WTC11 (cell line): ENCODE data around the gene CNNM3. TPM values are rescaled to one million over a fixed set of nuclear protein-coding genes. Genes with fewer than 3 reads are reported as not detected.

Experiments
- ATAC-seq: fragments of 200-7000 bp; cut with Tn5 transposase; 2 replicates; pipeline ENCODE4 v1.10.0; 2021; ENCODE audit warnings: mild to moderate bottlenecking, moderate library complexity
- CTCF ChIA-PET: fragments of 300-600 bp; sonication (Branson Sonifier 250); formaldehyde crosslinking; loops from one replicate; lab custom pipeline; 2021; ENCODE audit warnings: antibody characterized with exemption; lab: Charles Lee
- POLR2A ChIA-PET: fragments of 350-600 bp; sonication (Branson Sonifier 250); formaldehyde crosslinking; loops from one replicate; lab custom pipeline; 2021; ENCODE audit warnings: antibody characterized with exemption; lab: Charles Lee
- DNase-seq: peaks from one replicate; pipeline ENCODE4 v3.0.0; 2021; ENCODE audit warnings: low spot score
- H3K27ac Mint-ChIP-seq: 2 replicates; pipeline ENCODE4 v1.8.0; 2021; ENCODE audit warnings: mixed read lengths
- H3K27me3 Mint-ChIP-seq: 2 replicates; pipeline ENCODE4 v1.8.0; 2021; ENCODE audit warnings: low read depth, mild to moderate bottlenecking, moderate library complexity, mixed read lengths
- H3K36me3 Mint-ChIP-seq: 2 replicates; pipeline ENCODE4 v1.8.0; 2021; ENCODE audit warnings: mixed read lengths
- H3K4me1 Mint-ChIP-seq: 2 replicates; pipeline ENCODE4 v1.8.0; 2022; ENCODE audit warnings: mixed read lengths
- H3K4me3 Mint-ChIP-seq: 2 replicates; pipeline ENCODE4 v1.8.0; 2021; ENCODE audit warnings: mild to moderate bottlenecking, moderate library complexity, mixed read lengths
- H3K9me3 Mint-ChIP-seq: 2 replicates; pipeline ENCODE4 v1.8.0; 2021; ENCODE audit warnings: mixed read lengths
- ATF1 ChIP-seq: sonication (generic); formaldehyde crosslinking; IDR thresholded peaks from 2 replicates; pipeline ENCODE4 v1.8.1; 2023; ENCODE audit warnings: mild to moderate bottlenecking, moderate library complexity, missing genetic modification reagents
- CREM ChIP-seq: sonication (generic); formaldehyde crosslinking; IDR thresholded peaks from 2 replicates; pipeline ENCODE4 v1.8.1; 2022; ENCODE audit warnings: mild to moderate bottlenecking, missing genetic modification reagents, moderate library complexity
- ESRRA ChIP-seq: sonication (generic); formaldehyde crosslinking; IDR thresholded peaks from 2 replicates; pipeline ENCODE4 v1.8.1; 2022; ENCODE audit warnings: mild to moderate bottlenecking, missing genetic modification reagents, borderline replicate concordance
- JAZF1 ChIP-seq: fragments of 250-450 bp; sonication (Bioruptor Pico); IDR thresholded peaks from 2 replicates; pipeline ENCODE4 v1.9.0; 2021; ENCODE audit warnings: moderate library complexity, mild to moderate bottlenecking, inconsistent platforms
- SMAD3 ChIP-seq: sonication (generic); formaldehyde crosslinking; IDR thresholded peaks from 2 replicates; pipeline ENCODE4 v1.8.0; 2022; ENCODE audit warnings: missing genetic modification reagents, mild to moderate bottlenecking, borderline replicate concordance
- SOX15 ChIP-seq: fragments of 250-450 bp; sonication (Bioruptor Pico); IDR thresholded peaks from 2 replicates; pipeline ENCODE4 v1.9.0; 2021; ENCODE audit warnings: mild to moderate bottlenecking
- SP1 ChIP-seq: sonication (generic); formaldehyde crosslinking; conservative IDR thresholded peaks from 2 replicates; pipeline ENCODE4 v1.8.1; 2022; ENCODE audit warnings: missing genetic modification reagents
- ZBTB21 ChIP-seq: sonication (generic); formaldehyde crosslinking; IDR thresholded peaks from 2 replicates; pipeline ENCODE4 v1.8.1; 2023; ENCODE audit warnings: mild to moderate bottlenecking, missing genetic modification reagents, borderline replicate concordance
- ZNF317 ChIP-seq: sonication (generic); formaldehyde crosslinking; IDR thresholded peaks from 2 replicates; pipeline ENCODE4 v1.8.1; 2023; ENCODE audit warnings: low read depth, mild to moderate bottlenecking, moderate library complexity, missing genetic modification reagents, borderline replicate concordance
- ZNF423 ChIP-seq: fragments of 250-450 bp; sonication (Bioruptor Pico); IDR thresholded peaks from 2 replicates; pipeline ENCODE4 v2.1.2; 2022; ENCODE audit warnings: mild to moderate bottlenecking, moderate library complexity
- total RNA-seq: library from RNA; stranded (reverse); gene quantifications from 3 replicates; pipeline ENCODE4 v1.2.3, GENCODE V29; 2021
- TF ChIP-seq, protein P1 (sequence below): fragments of 200-600 bp; IDR thresholded peaks from 2 replicates; pipeline ENCODE4 v1.8.0; 2022; ENCODE audit warnings: antibody characterized with exemption
- TF ChIP-seq, protein P2 (sequence below): sonication (generic); formaldehyde crosslinking; IDR thresholded peaks from 2 replicates; pipeline ENCODE4 v1.8.1; 2022; ENCODE audit warnings: low read depth, mild to moderate bottlenecking, moderate library complexity, missing genetic modification reagents, borderline replicate concordance
- TF ChIP-seq, protein P3 (sequence below): sonication (generic); formaldehyde crosslinking; IDR thresholded peaks from 2 replicates; pipeline ENCODE4 v1.8.1; 2022; ENCODE audit warnings: mild to moderate bottlenecking, missing genetic modification reagents, moderate library complexity, borderline replicate concordance
- TF ChIP-seq, protein P4 (sequence below): sonication (generic); formaldehyde crosslinking; IDR thresholded peaks from 2 replicates; pipeline ENCODE4 v1.8.1; 2023; ENCODE audit warnings: mild to moderate bottlenecking, moderate library complexity, missing genetic modification reagents
- TF ChIP-seq, protein P5 (sequence below): sonication (generic); formaldehyde crosslinking; IDR thresholded peaks from 2 replicates; pipeline ENCODE4 v1.8.1; 2023; ENCODE audit warnings: mild to moderate bottlenecking, missing genetic modification reagents
- TF ChIP-seq, protein P6 (sequence below): sonication (generic); formaldehyde crosslinking; IDR thresholded peaks from 2 replicates; pipeline ENCODE4 v1.8.0; 2022; ENCODE audit warnings: mild to moderate bottlenecking, missing genetic modification reagents
- TF ChIP-seq, protein P7 (sequence below): sonication (generic); formaldehyde crosslinking; IDR thresholded peaks from 2 replicates; pipeline ENCODE4 v1.8.0; 2022; ENCODE audit warnings: mild to moderate bottlenecking, missing genetic modification reagents
- TF ChIP-seq, protein P8 (sequence below): fragments of 250-450 bp; sonication (Bioruptor Pico); IDR thresholded peaks from 2 replicates; pipeline ENCODE4 v1.9.0; 2021; ENCODE audit warnings: mild to moderate bottlenecking, borderline replicate concordance

The CNNM3 gene
- total RNA-seq, 1 experiment from 2014 or later, result 34.9 TPM

DNA sequence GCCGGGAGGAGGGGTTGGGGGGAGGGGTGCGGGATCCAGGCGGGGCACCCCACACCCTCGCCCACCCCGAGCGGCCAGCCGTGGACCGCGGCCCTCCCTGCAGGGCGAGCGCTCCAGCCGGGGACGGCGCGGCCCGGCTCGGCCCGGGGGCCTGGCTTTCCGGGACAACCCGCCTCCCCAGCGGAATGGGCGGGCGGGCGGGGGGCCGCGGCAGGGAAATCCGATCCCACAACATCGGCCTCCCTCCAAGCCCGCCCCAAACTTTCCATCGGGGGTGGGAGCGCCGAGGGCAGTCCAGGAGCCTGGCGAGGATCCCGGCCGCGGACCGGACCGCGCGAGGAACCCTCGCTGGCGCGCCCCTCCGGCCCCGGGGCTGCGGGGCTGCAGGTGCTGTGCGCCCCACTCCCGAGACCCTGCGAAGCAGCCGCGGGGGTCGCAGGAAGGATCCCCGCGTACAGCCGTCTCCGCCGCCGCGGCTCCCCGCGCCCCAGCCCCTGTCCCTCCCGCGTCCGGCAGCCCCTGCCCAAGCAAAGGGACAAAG, 53.3 kb downstream of the CNNM3 start (continued):
- TF ChIP-seq, protein P1, sequence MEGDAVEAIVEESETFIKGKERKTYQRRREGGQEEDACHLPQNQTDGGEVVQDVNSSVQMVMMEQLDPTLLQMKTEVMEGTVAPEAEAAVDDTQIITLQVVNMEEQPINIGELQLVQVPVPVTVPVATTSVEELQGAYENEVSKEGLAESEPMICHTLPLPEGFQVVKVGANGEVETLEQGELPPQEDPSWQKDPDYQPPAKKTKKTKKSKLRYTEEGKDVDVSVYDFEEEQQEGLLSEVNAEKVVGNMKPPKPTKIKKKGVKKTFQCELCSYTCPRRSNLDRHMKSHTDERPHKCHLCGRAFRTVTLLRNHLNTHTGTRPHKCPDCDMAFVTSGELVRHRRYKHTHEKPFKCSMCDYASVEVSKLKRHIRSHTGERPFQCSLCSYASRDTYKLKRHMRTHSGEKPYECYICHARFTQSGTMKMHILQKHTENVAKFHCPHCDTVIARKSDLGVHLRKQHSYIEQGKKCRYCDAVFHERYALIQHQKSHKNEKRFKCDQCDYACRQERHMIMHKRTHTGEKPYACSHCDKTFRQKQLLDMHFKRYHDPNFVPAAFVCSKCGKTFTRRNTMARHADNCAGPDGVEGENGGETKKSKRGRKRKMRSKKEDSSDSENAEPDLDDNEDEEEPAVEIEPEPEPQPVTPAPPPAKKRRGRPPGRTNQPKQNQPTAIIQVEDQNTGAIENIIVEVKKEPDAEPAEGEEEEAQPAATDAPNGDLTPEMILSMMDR, result 0 out of 2 replicates have a peak, but pooled peaks have one; percentile 2
- TF ChIP-seq JAZF1, result no peak
- TF ChIP-seq, protein P2, sequence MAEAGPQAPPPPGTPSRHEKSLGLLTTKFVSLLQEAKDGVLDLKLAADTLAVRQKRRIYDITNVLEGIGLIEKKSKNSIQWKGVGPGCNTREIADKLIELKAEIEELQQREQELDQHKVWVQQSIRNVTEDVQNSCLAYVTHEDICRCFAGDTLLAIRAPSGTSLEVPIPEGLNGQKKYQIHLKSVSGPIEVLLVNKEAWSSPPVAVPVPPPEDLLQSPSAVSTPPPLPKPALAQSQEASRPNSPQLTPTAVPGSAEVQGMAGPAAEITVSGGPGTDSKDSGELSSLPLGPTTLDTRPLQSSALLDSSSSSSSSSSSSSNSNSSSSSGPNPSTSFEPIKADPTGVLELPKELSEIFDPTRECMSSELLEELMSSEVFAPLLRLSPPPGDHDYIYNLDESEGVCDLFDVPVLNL (CRISPR knock-in tag), result 0 out of 2 replicates have a peak, but pooled peaks have one; percentile 5

DNA sequence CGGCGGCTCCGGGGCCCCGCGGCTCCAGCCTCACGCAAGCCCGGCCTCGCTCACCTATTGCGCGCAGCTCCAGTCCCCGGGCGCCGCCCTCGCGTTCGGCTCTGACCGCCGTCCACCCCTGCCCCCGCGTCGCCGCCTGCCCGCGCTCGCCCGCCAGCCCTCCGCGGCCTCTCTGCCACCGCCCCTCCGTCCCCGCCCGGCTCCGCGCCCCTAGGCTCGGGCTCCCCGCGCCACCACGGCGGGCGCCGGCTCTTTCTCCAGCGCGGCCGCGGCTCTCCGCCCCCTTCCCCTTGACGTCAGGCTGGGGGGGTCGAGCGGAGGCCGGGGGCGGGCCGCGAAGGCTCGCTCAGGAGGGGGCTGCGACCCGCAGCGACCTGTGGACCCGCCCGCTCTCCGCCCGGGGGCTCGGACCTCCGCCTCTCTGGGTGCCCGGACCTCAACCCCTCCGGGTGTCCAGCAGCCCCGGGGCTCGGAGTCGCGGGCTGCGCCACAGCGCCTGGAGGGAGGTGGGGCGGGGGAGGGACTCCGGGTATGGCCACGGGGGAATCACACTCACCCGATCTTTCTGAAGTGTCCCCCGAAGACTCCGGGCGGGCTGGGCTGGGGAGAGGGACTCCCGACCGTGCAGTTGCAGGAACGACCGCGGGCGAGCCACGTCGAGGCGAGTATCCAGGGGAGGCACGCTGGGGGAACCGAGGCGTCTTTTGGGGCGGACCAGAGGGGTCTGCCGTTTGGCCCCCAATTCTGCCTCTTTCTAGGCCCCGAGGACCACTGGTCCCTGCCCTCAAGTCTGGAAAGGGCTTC, 54.0 kb downstream of the CNNM3 start, which contains the start of gene SEMA4C:
Gene SEMA4C (minus strand): TSS at position 259 of the 804 bp plus-strand sequence. CDS start 2,194 bp downstream, outside the sequence.
- Mint-ChIP-seq H3K27ac (no peak within 1 kb of the TSS), H3K9me3 (no peaks in the 10 kb centered on the region), H3K4me3 (peak within 1 kb of the TSS; percentile 76), H3K4me1 (peaks cover 50% of the 10 kb centered on the region), H3K27me3 (0 out of 2 replicates have a peak, but pooled peaks cover 4% of the 10 kb centered on the region), H3K36me3 (peaks cover 10% of the 10 kb centered on the region)
- ChIA-PET CTCF (interaction anchor here (1.0 to 3.6 kb wide), 9 partner anchors 8 to 84 kb away, joined by 3 to 63 read pairs (median 4); partner anchors contain the start of gene ANKRD39), POLR2A (interaction anchor here (0.5 to 1.0 kb wide), 2 partner anchors 21 to 104 kb away, joined by 4 to 5 read pairs; no protein-coding TSS in a partner anchor)
- ATAC-seq, result peak; percentile 11
- peak; percentile 59 for DNase-seq
- TF ChIP-seq SP1 (CRISPR knock-in tag), result peak; percentile 45; the same call in 1 of the 2 replicates
- TF ChIP-seq, protein P3, sequence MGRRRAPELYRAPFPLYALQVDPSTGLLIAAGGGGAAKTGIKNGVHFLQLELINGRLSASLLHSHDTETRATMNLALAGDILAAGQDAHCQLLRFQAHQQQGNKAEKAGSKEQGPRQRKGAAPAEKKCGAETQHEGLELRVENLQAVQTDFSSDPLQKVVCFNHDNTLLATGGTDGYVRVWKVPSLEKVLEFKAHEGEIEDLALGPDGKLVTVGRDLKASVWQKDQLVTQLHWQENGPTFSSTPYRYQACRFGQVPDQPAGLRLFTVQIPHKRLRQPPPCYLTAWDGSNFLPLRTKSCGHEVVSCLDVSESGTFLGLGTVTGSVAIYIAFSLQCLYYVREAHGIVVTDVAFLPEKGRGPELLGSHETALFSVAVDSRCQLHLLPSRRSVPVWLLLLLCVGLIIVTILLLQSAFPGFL (CRISPR knock-in tag), result no peak
- TF ChIP-seq, protein P4, sequence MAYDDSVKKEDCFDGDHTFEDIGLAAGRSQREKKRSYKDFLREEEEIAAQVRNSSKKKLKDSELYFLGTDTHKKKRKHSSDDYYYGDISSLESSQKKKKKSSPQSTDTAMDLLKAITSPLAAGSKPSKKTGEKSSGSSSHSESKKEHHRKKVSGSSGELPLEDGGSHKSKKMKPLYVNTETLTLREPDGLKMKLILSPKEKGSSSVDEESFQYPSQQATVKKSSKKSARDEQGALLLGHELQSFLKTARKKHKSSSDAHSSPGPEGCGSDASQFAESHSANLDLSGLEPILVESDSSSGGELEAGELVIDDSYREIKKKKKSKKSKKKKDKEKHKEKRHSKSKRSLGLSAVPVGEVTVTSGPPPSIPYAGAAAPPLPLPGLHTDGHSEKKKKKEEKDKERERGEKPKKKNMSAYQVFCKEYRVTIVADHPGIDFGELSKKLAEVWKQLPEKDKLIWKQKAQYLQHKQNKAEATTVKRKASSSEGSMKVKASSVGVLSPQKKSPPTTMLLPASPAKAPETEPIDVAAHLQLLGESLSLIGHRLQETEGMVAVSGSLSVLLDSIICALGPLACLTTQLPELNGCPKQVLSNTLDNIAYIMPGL (CRISPR knock-in tag), result no peak
- TF ChIP-seq, protein P5, sequence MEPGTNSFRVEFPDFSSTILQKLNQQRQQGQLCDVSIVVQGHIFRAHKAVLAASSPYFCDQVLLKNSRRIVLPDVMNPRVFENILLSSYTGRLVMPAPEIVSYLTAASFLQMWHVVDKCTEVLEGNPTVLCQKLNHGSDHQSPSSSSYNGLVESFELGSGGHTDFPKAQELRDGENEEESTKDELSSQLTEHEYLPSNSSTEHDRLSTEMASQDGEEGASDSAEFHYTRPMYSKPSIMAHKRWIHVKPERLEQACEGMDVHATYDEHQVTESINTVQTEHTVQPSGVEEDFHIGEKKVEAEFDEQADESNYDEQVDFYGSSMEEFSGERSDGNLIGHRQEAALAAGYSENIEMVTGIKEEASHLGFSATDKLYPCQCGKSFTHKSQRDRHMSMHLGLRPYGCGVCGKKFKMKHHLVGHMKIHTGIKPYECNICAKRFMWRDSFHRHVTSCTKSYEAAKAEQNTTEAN (CRISPR knock-in tag), result no peak
- TF ChIP-seq ZNF423, result peak; percentile 73
- no peak for TF ChIP-seq ZBTB21 (CRISPR knock-in tag)
- no peak for TF ChIP-seq ESRRA (CRISPR knock-in tag)
- TF ChIP-seq, protein P6, sequence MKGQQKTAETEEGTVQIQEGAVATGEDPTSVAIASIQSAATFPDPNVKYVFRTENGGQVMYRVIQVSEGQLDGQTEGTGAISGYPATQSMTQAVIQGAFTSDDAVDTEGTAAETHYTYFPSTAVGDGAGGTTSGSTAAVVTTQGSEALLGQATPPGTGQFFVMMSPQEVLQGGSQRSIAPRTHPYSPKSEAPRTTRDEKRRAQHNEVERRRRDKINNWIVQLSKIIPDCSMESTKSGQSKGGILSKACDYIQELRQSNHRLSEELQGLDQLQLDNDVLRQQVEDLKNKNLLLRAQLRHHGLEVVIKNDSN (CRISPR knock-in tag), result no peak
- no peak for TF ChIP-seq SMAD3 (CRISPR knock-in tag)
- no peak for TF ChIP-seq SOX15
- TF ChIP-seq, protein P7, sequence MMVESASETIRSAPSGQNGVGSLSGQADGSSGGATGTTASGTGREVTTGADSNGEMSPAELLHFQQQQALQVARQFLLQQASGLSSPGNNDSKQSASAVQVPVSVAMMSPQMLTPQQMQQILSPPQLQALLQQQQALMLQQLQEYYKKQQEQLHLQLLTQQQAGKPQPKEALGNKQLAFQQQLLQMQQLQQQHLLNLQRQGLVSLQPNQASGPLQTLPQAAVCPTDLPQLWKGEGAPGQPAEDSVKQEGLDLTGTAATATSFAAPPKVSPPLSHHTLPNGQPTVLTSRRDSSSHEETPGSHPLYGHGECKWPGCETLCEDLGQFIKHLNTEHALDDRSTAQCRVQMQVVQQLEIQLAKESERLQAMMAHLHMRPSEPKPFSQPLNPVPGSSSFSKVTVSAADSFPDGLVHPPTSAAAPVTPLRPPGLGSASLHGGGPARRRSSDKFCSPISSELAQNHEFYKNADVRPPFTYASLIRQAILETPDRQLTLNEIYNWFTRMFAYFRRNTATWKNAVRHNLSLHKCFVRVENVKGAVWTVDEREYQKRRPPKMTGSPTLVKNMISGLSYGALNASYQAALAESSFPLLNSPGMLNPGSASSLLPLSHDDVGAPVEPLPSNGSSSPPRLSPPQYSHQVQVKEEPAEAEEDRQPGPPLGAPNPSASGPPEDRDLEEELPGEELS (CRISPR knock-in tag), result 0 out of 2 replicates have a peak, but pooled peaks have one; percentile 39
- peak; percentile 42; the same call in 1 of the 2 replicates for TF ChIP-seq CREM (CRISPR knock-in tag)
- peak; percentile 40; the same call in 1 of the 2 replicates for TF ChIP-seq ZNF317 (CRISPR knock-in tag)
- peak; percentile 22; the same call in 1 of the 2 replicates for TF ChIP-seq ATF1 (CRISPR knock-in tag)
- TF ChIP-seq, protein P8, sequence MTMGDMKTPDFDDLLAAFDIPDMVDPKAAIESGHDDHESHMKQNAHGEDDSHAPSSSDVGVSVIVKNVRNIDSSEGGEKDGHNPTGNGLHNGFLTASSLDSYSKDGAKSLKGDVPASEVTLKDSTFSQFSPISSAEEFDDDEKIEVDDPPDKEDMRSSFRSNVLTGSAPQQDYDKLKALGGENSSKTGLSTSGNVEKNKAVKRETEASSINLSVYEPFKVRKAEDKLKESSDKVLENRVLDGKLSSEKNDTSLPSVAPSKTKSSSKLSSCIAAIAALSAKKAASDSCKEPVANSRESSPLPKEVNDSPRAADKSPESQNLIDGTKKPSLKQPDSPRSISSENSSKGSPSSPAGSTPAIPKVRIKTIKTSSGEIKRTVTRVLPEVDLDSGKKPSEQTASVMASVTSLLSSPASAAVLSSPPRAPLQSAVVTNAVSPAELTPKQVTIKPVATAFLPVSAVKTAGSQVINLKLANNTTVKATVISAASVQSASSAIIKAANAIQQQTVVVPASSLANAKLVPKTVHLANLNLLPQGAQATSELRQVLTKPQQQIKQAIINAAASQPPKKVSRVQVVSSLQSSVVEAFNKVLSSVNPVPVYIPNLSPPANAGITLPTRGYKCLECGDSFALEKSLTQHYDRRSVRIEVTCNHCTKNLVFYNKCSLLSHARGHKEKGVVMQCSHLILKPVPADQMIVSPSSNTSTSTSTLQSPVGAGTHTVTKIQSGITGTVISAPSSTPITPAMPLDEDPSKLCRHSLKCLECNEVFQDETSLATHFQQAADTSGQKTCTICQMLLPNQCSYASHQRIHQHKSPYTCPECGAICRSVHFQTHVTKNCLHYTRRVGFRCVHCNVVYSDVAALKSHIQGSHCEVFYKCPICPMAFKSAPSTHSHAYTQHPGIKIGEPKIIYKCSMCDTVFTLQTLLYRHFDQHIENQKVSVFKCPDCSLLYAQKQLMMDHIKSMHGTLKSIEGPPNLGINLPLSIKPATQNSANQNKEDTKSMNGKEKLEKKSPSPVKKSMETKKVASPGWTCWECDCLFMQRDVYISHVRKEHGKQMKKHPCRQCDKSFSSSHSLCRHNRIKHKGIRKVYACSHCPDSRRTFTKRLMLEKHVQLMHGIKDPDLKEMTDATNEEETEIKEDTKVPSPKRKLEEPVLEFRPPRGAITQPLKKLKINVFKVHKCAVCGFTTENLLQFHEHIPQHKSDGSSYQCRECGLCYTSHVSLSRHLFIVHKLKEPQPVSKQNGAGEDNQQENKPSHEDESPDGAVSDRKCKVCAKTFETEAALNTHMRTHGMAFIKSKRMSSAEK (CRISPR knock-in tag), result no peak
